ENCODE measurements around the gene HAUS6.
"Not testable (repeated sequence)": the region's sequence is repeated elsewhere in the genome, so short reads cannot be mapped to it uniquely, and the experiment has no call there.

The HAUS6 gene

GRCh38 chr9:19032406-19032805 lies 70.3 kb downstream of the HAUS6 start:
- DNase-seq = no peak

- no peak for DNase-seq
Observed at GRCh38 chr9:19030899-19031298, 71.8 kb downstream of the HAUS6 start.

GRCh38 chr9:19028835-19029451 lies 73.8 kb downstream of the HAUS6 start:
- DNase-seq = peak; percentile 42

DNA sequence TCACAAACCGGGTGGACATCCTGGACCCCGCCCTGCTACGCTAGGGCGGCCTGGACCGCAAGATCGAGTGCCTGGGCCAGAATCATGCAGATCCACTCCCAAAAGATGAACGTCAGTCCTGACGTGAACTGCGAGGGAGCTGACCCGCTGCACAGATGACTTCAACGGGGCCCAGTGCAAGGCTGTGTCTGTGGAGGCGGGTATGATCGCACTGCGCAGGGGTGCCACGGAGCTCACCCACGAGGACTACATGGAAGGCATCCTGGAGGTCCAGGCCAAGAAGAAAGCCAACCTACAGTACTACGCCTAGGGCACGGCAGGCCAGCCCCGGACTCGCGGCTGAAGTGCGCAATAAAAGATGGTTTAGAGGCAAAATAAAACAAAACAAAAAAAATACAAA lies 74.9 kb downstream of the HAUS6 start:
- DNase-seq = no peak

DNA sequence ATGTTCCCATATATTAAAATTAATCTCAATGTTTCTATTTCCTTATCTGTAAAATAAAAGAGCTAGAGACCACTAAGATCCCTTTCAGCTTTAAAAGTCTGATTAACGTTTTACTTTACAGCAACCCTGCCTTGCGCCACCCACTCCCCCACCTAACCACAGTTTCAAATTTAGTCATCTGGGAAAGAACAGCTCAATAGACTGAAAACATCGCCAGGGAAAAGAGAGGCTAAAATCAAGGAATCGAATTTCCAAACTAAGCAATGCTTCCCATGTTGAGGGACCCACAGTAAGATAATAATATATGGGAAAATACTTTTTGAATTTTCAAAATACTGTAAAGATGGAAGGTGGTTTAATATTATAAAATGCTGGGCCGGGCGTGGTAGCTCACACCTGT lies 76.3 kb downstream of the HAUS6 start:
- DNase-seq = no peak

- no peak for DNase-seq
Observed at GRCh38 chr9:19023078-19023477, 79.6 kb downstream of the HAUS6 start.

- no peak for DNase-seq
Observed at GRCh38 chr9:19022206-19022605, 80.5 kb downstream of the HAUS6 start.

- not testable (repeated sequence) for DNase-seq
Observed at GRCh38 chr9:19021649-19022048, 81.1 kb downstream of the HAUS6 start.

DNA sequence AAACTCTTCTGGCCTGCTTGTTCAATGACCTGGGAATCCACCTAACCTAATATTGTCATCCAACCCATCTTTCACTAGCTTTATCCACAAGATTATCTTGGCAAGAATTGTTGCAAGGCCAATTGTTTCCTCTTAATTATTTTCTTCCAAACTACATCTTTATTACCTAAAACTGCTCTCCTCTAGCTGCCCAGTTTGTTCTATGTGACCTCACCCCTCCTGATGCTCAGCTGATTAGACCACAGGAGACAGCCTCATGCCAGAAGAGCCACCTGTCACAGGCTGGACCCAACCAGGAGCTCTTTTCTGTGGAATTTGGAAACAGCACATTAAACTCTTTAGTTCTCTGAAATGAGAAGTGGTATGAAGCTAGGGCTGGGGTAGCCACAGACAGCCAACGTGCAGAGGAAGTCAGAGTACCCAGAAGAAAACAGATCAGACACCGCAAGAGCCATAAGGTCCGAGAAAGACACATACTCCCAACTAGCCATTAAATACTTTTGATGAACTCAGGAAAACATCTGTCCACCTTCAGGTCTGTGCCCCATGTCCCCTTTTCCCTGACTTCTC lies 81.7 kb downstream of the HAUS6 start:
- DNase-seq = no peak

GRCh38 chr9:19018201-19018600 lies 84.5 kb downstream of the HAUS6 start:
- no peak for DNase-seq

GRCh38 chr9:19009391-19009965 lies 93.2 kb downstream of the HAUS6 start:
- DNase-seq = no peak

All from DMS153 (cell line).